ENCODE data around the gene SKOR1.

The SKOR1 gene

GRCh38 chr15:67794832-67795574 lies 30.3 kb upstream of the SKOR1 start:
- DNase-seq (ENCODE audit: low read depth in 2 of 2), result peak; percentile 53 to 59

- DNase-seq (ENCODE audit: low read depth in 2 of 2), result no peak
Observed at GRCh38 chr15:67796196-67797127, 28.8 kb upstream of the SKOR1 start.

GRCh38 chr15:67799801-67800205 lies 25.5 kb upstream of the SKOR1 start:
- no peak for DNase-seq (ENCODE audit: low read depth in 2 of 2)

DNA sequence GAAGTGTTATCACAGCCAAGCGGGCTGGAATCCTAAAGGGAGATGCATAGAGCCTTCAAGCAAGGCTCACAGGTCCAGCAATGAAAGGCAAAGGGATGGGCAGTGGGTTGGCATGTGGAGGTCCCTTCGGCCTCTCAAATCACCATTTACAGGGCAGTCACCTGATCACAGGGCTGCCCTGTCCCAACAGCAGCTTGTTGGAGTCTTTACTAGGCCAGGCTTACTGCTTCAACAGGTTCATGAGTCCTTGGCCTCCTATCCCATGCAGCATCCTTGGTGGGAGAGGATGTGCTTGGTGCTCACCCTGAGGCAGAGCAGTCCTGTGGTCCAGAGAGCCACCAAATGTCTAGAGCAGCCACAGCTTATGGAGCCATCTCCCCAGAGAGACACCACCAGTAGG lies 24.2 kb upstream of the SKOR1 start:
- no peak for DNase-seq (ENCODE audit: low read depth in 2 of 2)

- DNase-seq (ENCODE audit: low read depth in 2 of 2), result no peak
Observed at GRCh38 chr15:67801926-67802914, 23.1 kb upstream of the SKOR1 start.

DNA sequence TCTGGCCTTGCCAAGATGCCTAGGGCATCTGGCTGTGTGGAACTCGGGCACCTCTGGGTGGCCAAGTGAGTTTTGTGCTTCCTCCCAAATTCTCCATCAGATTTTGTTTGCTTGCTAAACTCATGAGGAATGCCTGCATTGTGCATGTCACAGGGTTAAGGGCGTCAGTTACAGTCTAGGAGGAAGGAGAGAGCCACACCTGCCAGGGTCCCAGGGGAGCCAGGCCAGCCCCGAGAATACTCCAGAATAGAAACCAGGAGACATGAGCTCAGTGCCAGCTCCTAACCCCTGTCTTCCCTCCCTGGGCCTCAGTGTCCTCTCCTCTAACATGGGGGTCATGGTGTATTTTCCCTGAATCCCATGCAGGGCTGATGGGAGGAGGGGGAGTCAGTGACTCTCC lies 22.0 kb upstream of the SKOR1 start:
- no peak for DNase-seq (ENCODE audit: low read depth in 2 of 2)

GRCh38 chr15:67803996-67804843 lies 21.1 kb upstream of the SKOR1 start:
- no peak for DNase-seq (ENCODE audit: low read depth in 2 of 2)

- no peak for DNase-seq (ENCODE audit: low read depth in 2 of 2)
Observed at GRCh38 chr15:67805008-67805665, 20.2 kb upstream of the SKOR1 start.

GRCh38 chr15:67805666-67806516 lies 19.4 kb upstream of the SKOR1 start:
- DNase-seq (ENCODE audit: low read depth in 2 of 2), result no peak

GRCh38 chr15:67806536-67806935 lies 18.8 kb upstream of the SKOR1 start:
- no peak for DNase-seq (ENCODE audit: low read depth in 2 of 2)

GRCh38 chr15:67807141-67807540 lies 18.2 kb upstream of the SKOR1 start:
- no peak for DNase-seq (ENCODE audit: low read depth in 2 of 2)

GRCh38 chr15:67807836-67808235 lies 17.5 kb upstream of the SKOR1 start:
- DNase-seq (ENCODE audit: low read depth in 2 of 2), result no peak

DNA sequence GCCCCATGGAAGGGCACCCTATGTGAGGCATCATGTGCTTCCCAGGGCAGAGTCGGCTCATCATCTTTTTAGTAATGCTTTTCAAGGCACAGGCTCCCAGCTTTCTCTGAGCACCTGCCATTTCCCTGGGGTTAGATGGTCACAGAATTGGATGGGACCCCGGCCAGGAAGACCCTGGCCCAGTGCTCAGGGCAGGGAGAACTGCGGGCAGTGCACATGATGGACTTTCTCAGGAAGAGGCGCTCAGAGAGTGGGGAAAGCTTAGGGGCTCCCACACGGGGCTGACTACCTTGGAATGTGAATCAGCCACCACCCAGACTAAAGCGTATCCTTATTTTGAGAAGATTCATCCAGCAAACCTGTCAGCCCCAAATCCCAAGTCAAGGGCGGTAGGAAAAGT lies 16.5 kb upstream of the SKOR1 start:
- no peak for DNase-seq (ENCODE audit: low read depth in 2 of 2)

DNA sequence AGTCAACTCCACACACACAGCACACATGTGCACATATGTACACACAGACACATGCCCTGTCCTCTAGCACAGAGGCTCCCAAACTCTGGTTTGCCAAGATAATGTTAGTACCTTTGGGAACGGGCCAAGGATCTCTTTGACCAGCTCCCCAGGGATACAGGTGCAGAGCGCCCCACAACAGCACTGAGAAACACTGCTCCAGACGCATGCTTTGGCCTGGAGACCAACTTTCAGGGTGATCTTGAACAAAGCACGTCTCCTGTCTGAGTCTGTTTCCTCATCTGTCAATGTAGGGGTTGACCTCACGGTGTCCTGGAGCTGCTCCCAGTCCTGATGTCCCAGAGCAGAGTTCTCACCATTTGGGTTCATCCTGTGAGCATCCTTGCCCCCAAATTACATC lies 15.9 kb upstream of the SKOR1 start:
- no peak for DNase-seq (ENCODE audit: low read depth in 2 of 2)

DNA sequence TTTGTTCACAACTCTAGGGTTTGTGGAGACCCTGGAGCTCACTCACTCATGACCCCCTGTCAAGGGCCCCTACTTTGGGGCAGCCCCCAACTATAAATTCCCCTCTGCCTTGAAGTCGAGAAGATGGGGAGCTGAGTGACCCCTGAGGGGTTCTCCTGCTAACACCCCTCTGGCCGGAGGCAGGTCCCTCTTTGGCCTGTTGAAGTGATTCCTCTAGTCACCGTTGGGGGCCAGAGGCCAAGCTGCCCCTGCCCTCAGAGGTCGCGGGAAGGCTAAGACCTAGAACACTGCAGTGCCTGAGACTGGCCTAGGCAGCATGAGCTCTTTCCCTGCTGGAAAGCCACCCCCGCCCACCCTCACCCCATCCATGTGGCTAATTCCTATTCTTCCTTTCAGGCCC lies 15.4 kb upstream of the SKOR1 start:
- no peak for DNase-seq (ENCODE audit: low read depth in 2 of 2)

DNA sequence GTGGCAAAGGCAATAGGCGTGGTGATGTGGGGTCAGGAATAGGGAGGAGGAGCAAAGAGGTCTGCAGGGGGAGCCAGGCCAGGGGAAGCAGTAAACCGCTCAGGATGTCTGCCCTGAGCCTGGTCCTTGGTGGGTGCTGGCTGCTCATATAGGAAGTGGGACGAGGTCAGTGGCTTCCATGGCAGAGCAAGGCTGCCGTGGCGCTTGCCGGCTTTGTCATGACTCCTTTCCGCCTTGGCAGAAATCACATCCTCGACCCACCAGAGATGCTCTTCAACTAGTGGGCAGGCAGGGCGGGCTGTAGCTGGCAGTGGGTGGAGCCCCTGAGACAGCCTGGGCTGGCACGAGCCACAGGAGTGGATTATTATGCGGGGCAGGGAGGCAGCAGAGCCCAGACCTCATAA lies 13.1 kb upstream of the SKOR1 start:
- DNase-seq (ENCODE audit: low read depth in 2 of 2), result no peak

- no peak for DNase-seq (ENCODE audit: low read depth in 2 of 2)
Observed at GRCh38 chr15:67813104-67813634, 12.1 kb upstream of the SKOR1 start.

DNA sequence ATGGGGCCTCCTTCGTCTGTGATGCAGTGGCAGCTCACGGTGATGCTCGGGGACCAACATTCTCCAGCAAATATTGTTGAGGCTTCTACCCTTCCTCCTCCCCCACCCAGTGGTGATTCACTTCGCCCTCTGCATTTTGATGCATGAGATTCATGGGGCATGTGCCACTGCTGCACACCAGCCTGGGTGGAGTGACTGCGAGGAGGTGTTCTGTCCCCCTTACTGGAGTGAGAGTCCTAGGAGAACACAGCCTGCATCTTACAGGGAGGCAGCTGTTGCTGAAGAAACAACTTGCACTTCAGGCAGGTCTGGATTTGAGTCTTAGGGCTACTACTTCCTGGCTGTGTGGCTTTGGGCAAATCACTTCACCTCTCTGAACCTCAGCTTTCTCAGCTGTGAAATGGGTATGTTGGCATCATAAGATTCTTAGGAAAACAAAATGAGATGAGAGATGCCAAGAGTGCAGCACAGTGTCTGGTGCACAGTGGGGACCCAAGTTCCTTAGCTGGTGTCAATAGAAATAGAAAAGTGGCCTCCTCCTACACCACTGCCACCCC lies 10.2 kb upstream of the SKOR1 start:
- no peak for DNase-seq (ENCODE audit: low read depth in 2 of 2)

GRCh38 chr15:67816668-67817067 lies 8.6 kb upstream of the SKOR1 start:
- no peak for DNase-seq (ENCODE audit: low read depth in 2 of 2)

Measured in stimulated activated CD4-positive, alpha-beta T cell treated with anti-CD3 and anti-CD28 coated beads, Interleukin-15, amount 100 ng/mL, for 48 hours (primary cell).